Stimulated activated CD4-positive, alpha-beta T cell treated with anti-CD3 and anti-CD28 coated beads, Interleukin-12 subunit alpha, Interleukin-12 subunit beta, amount 100 ng/mL, for 48 hours (primary cell): Measurements from ENCODE around the gene TPO.

Source experiments
- DNase-seq, 3 donors: peaks; one replicate each; pipeline ENCODE4 v3.0.0-alpha.2; 2020; ENCODE audit warnings: low read depth in 2 of 3, low spot score in 1 of 3

TPO gene

DNA sequence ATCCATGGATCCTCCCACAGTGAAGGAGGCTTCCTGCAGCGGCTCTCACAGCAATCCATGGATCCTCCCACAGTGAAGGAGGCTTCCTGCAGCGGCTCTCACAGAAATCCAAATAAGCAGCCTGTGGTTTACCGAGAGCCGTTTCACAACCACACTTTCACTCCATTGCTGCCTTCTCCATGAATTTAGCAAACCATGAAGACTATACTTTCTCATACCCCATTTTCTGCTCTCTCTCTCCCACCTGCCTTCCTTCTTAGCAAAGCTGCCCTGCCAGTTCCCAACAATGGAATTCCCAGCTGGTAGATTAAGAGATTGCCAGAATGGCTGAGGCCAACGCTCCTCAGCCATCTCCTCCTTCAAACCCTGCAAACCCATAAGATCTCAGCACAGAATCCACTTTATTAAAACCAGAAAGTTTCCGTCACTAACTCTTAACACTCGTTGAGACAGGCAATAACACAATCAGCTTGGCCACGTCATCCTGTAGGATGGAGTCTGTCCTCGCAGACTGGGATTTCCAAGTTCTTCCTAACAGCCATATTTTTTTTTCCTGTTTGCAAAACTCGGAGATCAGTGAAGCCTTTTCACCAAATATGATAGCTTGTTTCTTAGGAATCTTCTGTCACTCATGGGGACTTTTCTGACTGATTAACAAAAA is 168.8 kb downstream of the TPO start:
- DNase-seq = no peak

DNA sequence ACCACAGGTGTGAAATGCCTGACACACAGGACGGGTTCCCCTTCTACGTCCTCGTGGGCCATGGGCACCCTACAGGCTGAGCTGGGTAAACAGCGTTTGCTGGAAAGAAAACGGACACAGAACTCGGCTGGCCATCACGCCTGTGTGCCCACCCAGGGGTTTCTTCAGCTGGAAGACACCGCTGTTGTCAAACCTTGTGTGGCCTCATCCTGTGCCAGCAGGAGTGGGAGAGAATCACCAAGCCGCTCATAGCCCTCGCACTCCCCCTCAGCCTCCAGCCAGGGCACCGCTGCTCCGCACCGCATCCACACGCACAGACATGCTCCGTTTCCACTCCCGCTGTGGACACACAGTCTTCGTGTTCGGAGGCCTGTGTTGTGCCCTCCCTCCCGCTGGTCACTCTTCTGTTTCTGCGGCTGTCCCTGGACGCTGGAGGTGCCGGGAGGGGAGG is 169.7 kb downstream of the TPO start:
- DNase-seq = no peak

DNA sequence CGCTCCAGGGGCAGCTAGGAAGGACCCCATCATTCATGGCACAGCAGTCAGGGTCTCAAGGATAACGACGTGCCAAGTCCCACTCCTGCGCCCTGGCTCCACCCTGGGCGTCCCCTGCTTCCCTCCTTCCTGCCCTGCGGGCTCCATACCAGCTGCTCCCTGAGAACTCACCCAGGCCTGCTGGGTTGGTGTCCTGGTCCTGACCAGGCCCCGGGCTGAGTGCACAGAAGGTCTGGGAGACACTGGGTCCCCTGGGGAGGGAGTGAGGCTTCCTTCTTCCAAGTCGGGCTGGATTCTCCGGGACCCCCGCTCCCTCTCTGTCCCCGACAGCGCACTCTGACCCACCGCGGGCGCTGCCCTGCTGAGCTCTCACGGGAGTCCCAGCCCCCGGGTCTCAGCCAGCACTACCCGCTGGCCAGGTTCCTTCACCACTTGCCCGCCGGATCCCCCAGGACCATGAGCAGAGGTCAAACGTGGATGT is 170.8 kb downstream of the TPO start:
- DNase-seq = no peak

DNA sequence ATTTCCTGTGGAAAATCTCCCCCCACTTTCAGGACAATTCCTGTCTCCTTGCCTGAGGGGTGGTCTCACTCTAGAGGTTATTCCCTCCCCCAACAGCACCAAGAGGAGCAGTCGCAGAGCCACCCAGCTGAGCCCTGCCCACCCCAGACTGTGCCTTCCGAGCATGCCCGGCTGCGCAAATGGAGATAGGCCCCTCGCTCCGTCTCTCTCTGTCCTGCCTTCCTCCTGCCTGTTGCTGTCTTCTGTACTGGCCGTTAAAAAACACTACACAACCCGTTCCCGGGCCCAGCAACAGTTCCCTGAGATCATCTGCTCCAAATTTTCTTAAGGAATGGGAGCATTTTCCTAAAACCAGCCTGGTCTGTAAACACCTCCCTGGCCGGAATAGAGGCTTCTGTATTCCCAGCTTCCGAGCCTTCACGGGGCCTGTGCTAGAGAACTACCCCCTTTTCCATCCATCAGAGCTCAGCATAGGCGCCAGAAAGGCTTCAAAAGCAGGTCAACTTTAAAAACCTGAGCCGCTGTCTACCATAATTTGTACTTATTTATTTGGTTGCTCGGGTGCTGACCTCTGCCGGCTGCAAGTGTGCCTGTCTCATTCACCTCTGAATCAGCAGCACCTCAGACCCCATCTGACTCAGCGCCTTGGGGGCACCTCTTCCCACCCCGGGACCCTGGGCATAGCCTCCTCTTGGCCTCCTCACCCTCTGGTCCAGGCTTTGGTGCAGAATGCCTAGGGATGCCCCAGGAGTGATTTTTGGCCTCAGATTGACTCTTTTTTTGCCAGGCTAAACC is 171.6 kb downstream of the TPO start:
- DNase-seq = no peak

DNA sequence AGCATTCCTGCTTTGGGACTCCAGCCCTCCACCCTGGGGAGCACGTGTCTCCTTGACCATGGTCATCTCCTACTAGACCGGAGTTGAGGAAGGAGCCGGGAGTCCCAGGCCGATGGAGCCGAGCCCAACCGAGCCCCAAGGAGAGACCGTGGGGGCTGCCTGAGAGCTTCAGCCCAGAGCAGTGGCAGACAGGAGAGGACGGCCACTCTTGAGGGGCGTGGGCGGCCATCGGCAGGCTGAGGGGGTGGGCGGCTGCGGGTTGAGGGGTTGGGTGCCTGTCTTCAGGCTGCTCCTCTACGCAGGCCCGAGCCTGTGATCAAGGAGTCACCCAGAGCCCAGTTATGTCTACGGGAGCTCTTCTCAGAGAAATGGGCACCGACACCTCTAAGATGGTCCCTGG is 172.4 kb downstream of the TPO start:
- no peak for DNase-seq

DNA sequence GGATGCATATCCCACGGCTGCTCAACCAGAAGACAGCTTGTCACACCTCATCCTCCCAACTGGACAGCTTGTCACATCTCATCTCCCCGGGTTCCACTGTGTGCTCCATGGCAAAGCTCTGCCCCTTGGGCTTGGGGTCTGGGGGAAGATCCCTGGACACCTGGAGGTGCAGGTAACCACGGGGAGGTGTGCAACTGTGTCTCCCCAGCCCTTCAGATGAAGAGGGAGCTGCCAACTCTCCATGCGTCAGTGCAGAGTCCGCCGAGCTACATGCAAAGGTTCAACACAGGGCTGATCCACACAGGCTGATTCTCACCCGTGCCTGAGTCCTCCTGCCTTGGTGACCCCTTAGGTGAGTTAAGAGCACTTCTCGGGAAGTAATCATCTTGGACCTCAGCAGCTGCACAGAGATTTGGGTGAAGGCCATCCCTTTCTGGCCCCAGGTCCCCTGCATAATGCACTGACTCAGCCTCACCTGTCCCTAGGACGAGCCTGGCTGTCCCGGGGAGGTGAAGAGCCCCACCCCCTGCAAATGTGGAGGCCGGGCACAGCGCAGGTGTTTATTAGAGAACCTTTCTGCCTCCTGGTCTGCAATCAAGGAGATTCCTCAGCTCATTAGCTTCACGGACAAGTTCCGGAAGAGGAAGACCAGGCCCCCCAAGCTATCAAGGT is 173.1 kb downstream of the TPO start:
- no peak for DNase-seq

DNA sequence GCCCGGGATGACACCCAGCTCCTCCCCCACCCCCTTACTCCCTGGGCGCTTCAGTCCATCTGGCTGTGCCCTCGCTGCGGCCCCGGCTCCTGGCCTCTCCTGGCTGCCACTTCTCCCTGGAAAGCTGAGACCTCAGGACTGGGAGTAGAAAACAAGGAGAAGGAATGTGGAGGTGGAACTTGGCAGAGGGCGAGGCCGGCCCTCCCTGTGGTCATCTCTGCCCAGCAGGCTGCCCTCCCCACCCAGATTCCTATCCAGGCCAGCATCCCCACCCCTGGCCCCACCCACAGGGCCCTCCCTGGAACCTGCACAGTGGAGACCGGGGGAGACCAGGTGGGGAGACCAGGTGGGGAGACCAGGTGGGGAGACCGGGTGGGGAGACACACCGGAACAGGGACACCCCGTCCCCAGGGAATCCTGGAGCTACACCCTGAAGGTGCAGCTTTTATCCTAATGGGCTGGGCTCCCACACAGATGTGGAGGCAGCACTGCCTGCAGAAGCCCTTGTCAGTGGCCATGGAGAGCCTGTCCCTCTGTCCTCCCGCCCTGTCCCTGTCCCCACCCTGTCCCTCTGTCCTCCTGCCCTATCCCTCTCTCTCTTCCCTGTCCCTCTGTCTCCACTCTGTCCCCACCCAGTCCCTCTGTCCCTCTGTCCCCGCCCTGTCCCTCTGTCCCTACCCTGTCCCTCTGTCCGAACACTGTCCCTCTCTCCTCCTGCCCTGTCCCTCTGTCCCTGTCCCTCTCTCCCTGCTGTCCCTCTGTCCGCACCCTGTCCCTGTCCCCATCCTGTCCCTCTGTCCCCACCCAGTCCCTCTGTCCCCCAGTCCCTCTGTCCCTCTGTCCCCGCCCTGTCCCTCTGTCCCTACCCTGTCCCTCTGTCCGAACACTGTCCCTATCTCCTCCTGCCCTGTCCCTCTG is 173.9 kb downstream of the TPO start:
- DNase-seq = no peak

DNA sequence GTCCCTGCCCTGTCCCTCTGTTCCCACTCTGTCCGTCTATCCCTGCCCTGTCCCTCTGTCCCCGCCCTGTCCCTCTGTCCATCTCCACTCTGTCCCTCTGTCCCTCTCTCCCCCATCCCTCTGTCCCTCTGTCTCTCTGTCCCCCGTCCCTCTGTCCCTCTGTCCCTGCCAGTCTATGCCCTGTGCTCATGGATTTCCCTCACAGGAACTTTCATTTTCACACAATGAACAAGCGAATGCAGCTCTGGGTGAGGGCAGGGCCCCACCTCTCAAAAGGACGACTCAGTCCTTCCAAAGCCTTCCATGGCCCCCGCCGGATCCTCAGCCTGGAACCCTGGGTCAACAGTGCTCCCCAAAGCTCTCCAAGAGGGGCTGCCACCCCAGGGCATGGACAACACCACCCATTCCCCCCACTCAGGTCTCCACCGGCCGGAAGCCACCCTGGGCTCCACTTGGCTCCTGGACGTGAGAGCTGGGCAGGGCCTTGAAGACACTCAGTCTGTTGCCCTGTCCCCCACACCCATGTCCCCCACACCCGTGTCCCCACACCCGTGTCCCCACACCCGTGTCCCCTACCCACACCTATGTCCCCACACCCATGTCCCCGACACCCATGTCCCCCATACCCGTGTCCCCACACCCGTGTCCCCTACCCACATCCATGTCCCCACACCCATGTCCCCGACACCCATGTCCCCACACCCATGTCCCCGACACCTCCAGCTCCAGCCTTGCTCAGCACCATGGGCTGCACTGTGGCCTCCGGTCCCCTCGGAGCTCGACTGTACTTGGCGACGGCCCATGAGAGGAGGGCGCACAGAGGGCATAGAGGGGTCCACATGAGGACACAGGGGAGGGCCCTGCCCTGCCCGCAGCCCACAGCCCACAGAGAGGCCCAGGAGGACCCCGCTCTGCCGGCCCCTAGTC is 175.1 kb downstream of the TPO start:
- no peak for DNase-seq

DNA sequence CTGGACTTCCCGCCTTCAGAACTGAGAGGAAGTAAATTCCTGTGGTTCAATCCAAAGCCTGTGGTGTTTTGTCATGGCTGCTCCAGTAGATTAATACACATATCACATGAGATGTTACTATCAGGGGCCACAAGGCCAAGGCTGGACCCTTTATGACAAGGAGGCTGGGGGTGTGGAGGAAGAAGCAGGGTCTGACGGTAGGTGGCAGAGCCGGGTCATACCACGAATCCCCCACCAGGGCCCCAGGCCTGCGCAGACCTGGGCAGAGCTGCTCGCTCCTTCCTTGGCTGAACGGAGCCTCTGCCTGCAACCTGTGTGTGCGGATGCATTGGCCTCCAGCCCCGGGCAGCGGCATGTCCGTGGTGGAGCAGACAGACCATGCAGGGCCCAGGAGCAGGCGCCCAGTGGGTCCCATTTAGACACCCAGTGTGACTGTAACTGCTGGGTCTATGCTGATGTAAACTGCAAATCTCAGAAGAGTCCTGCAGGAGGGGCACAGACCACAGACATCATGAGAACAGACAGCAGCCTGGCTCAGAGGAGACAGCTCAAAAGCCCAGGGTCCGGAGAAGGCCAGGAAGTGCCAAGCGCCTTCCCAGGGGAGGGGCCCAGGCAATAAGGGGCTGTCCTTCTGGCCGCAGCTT is 175.8 kb downstream of the TPO start:
- DNase-seq = no peak

DNA sequence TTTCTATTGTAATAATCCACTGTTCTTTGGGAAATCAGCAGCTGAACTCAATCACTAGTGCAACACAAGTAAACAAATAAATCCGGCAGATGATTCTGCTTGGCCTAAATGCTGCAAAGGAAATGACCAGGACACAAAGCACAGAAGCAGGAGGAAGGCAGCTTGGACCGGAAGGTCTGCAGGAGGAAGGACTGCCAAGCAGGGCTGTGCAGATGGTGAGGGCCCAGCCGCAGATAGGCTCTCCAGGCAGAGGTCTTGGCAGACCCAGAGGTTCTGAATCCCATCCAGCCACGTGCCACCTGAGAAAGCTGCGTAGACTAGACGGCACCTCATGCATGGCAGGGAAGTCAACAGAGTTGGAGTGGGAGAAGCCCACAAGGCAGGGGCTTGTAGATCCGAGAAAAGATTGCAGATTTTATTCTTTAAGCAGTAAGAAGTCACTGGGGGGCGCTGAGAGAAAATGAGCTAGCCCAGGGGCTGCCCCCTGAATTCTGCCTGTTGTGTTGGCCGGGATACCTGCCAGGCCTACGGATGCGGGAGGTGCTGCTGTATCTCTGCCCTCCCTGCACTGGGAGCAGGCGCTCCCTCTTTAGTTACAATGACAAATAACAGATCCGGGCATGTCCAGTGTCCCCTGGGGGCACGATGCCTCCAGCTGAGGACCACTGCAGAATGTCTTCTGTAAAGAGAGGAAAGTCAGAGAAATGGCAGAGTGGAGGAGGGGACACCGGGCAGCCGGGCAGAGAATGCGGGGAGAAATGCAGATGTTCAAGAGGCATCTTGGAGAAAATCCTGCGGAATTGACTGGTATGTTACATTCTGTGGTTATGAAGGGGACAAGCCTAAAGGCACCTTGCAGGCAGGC is 177.6 kb downstream of the TPO start:
- DNase-seq = no peak

DNA sequence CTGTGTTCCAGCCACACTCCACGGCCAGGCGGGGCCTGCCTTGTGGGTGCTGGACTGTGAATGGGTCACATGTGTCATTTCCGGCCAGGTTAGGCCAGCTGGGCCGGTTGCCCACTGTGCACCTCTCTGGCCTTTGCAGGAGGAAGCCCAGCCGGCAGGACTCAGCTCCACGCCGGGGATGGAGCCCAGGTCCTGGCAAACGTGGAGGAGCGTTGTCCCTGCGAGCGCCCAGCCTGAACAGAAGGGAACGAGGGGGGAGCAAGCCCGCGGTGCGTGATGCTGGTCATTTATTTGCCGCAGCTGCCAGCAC is 178.2 kb downstream of the TPO start:
- DNase-seq = no peak
